GM21515 (cell line): ENCODE data around the gene RMND1.
"Not testable (repeated sequence)": the region's sequence is repeated elsewhere in the genome, so short reads cannot be mapped to it uniquely, and the experiment has no call there.

ENCODE experiments used
- ATAC-seq: cut with Tn5 transposase; IDR thresholded peaks from one replicate; pipeline ENCODE4 v1.9.1; 2021; ENCODE audit not compliant: unreplicated experiment

RMND1 gene

GRCh38 chr6:151452750-151453427, 963 bp upstream of the RMND1 start:
- ATAC-seq: peak; percentile 0

GRCh38 chr6:151451417-151451949, 443 bp downstream of the RMND1 start:
- no peak for ATAC-seq

GRCh38 chr6:151450928-151451327, 998 bp downstream of the RMND1 start:
- not testable (repeated sequence) for ATAC-seq

DNA sequence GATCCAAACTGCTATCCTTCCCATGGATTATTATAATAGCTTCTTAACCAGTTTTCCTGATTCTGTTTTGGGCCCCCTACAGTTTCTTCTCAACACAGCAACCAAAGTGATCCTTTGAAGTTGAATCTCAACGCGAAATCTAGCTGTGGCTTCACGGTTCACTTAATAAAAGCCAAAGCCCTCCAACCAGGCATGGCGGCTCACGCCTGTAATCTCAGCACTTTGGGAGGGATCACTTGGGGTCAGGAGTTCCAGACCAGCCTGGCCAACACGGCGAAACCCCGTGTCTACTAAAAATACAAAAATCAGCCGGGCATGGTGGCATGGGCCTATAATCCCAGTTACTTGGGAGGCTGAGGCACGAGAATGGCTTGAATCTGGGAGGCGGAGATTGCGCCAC, 3.3 kb downstream of the RMND1 start:
- ATAC-seq: no peak

DNA sequence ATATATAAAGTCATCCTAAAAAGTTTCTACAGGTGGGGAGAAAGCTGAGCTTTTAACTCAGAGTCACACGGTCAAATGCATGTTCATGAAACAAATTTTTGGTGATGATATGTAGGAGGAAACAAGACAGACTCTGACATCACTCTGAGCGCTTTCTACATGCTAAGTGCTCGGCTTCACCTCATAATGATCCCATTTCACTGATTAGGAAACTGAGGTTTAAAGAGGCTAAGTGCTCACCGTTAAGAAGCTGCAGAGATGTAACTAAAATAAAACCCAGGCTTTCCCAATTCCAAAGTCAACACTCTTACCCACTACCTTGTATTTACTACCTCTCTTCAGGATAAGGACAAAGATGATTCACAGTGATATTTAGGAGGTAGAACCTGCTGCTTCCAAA, 4.7 kb downstream of the RMND1 start:
- ATAC-seq: no peak

GRCh38 chr6:151445482-151445881, 6.4 kb downstream of the RMND1 start:
- ATAC-seq: no peak

DNA sequence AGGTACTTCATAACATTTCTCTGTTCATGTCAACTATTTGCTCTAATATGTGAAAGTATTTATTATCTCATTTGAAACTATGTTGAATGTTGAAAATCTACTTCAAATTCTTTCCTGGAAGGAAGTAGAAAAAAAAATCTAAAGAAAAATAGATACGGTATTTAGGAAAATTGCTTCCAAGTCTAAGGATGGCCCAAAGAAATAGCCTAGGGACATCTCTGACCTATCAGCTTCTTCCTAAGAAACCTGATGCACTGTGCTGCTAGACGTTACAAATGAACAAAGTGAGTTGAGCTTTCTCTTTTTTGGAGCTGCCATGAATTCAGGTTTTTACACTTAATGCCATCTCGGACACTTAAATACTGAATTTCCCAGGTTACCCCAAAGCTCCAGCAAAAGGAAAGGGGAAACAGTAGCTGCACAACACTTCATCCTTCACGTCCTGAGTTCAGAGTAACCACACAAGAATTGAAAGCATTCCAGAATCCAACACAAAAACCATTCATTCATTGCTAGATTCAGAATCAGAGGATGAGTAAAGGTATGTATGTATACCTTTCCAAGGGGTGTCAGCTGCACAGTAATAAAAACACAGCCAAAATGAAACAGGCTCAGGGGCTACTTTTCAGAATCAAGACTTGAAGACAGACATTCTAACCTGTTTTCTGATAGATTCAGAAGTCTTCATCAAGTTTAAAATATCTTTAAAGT, 7.9 kb downstream of the RMND1 start:
- no peak for ATAC-seq

DNA sequence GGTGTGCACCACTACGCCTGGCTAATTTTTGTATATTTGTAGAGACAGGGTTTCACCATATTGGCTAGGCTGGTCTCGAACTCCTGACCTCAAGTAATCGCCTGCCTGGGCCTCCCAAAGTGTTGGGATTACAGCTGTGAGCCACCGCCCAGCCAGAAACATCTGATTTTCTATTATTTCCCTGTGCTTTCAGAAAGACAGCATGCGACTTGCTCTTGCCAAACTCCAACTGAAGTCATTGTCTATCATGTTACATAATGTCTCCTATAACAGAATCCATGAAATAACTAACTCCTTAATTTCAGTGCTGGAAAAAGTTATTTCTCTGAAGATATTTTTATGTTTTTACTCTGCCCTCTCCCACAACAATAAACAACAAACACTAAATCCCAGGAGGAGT, 8.5 kb downstream of the RMND1 start:
- ATAC-seq: no peak

DNA sequence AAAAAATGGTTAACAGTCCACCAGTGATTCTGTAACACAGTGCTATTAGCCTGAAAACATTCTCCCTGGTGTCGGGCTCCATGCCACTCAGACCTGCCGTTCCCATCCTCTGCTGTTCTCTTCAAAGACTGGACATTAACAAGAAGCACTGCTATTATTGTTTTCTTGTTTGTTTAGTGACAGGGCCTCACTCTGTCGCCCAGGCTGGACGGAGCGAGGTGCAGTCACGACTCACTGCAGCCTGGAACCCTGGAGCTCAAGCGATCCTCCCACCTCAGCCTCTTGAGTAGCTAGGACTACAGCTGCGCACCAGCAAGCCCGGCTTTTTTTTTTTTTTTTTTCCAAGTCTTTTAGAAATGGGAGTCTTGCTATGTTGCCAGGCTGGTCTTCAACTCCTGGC, 9.6 kb downstream of the RMND1 start:
- ATAC-seq: no peak

DNA sequence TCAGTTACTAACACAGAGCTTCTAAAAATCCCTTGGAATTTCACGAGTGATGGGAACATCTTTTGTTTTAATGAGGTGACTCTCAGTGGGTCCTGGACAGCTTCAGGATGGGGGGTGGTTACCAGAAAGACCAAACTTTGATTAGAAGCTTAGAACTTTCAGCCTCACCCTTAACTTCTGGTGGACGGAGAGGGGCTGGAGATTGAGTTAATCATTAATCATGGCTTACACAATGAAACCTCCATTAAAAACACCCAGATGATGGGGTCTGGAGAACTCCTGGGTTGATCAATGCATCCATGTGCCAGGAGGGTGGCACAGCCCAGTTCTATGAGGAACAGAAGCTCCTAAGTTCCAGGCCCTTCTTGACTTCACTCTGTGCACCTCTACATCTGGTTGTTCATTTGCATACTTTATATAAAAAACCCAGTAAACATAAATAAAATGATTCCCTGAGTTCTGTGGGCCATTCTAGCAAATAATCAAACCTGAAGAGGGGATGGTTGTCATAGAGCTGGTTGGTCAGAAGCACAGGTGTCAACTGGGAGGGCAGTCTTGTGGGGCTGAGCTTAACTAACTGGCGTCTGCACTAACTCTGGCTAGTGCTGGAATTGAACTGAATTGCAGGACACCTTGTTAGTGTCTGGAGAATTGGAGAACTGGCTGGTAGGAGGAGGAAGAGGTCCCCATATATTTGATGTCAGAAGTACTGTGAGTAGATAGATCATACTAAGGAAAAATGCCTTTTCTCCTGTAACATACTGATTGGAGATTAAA, 10.3 kb downstream of the RMND1 start:
- ATAC-seq: no peak

DNA sequence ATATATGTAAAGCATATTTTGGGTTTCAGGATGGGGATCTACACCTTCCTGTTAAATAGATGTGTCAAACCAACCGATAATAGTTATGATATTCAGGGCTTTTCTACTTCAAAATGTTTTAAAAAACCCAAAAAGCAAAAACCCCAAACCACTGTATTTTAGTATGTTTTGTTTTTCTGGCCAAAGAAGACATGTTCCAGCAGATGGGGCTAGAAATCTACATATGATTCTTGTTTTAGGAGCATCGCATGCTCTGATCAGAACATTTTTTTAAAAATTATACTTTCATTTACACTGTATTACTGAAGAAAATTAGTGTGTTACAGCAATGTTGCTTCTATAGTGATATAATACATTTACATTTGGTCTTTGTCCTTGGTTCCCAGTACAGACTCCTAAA, 11.0 kb downstream of the RMND1 start:
- peak; percentile 51 for ATAC-seq

DNA sequence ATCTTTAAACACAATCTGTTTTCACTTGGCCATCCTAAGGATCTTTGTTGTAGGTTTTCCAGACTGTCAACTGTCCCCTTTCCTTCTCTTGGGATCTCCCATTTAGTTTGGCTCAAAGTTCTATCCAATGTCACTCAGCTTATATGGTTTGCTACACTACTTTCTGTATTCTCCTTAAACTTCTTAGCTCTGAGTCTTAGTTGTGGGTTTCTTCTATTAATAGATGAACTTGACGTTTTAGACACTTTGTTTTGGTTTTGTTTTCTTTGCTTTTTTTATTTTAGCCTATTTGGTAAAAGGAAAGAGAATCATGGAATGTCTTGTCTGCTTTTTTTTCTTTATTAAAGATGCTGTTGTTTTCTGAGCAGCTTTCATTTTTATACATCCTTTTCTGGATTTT, 11.4 kb downstream of the RMND1 start:
- ATAC-seq: peak; percentile 65

DNA sequence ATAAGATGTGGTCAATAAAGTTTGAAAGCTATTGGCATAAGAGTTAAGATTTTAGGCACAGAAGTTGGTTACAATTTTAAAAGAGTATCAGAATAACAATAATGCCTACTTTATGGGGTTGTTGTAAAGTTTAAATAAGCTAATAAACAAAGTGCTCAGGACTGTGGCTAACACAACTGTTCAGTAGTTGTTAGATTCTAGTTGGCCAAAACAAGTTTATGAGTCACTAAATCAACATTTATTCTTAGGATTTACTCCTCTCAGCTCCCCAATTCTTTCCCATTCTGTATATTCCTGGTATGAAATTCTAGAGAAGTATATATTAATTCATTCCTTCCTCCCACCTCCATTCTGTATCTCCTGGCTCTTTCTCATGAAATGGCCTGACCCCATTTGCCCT, 14.5 kb downstream of the RMND1 start:
- ATAC-seq: no peak

- ATAC-seq: no peak
Observed at GRCh38 chr6:151436802-151437201, 15.1 kb downstream of the RMND1 start.

DNA sequence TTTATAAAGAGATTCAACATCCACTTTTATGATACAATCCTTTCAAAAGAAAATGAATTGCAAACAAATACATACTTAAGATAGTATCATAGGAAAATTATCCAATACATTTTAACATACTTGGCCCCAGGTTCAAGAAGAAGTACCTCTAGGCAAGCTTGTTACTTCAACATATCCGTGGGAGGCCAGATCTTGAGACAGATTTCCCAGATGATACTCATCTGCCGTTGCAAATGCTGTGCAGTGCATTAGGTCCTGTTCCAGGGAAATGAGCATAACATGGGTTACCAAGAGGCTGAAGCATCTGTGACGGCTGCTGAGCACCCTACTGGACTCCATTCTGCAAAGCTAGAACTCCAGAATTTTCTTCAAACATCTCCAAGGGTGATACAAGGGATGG, 15.6 kb downstream of the RMND1 start:
- ATAC-seq: no peak

GRCh38 chr6:151434369-151434768, 17.6 kb downstream of the RMND1 start:
- ATAC-seq: no peak

DNA sequence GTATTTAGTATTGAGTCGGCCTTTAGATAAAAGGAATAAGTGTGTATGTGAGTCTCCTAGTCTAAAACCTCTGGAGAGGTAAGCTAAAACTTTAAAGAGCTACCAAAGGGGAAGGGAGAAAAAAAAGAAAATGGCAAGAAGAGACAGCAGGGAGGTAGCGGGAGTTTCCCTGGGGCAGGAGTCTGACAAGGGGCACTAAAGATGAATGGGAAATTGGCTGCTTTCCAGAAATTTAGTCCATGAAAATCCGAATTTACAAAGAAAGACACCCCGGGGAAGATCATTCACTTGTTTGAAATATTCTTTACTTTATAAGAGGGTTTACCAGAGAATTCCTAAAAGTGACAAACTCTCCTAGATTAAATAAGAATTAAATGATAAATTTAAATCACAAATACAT, 19.3 kb downstream of the RMND1 start:
- no peak for ATAC-seq

DNA sequence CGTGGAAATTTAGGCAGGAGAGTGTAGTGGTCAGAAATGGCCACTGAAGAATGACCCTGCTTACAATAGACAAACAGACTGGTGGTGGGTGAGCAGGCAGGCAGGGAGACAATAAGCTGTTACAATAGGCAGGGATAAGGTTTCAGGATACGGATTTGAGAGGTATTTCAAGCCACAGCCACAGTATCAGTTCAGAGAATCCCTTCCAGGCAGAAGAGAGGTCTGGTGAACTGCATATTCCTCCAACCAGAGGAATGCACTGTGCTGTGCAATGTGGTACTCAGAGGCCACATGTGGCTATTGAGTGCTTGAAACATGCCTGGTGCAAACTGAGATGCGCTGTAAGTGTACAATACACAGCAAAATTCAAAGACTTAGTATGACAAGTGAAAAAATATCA, 20.6 kb downstream of the RMND1 start:
- no peak for ATAC-seq

DNA sequence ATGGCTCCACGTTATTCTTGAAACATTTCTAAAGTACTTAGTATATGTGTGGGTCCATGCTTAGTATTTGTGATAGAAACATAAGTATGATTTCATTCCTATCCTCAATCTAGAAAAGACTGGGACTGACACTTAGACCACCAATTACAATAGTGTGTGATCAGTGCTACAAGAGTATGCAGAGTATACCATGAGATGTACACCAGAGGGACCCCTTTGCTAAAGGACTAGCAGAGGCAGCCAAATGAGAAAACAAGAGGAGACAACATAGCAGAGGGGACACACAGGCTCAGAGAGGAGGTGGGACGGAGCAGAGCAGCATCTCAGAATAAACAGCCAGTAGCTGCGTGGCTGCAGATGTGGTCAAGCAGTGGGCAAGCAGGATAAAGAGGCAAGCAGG, 21.0 kb downstream of the RMND1 start:
- no peak for ATAC-seq

- ATAC-seq: no peak
Observed at GRCh38 chr6:151428093-151428735, 23.7 kb downstream of the RMND1 start.

DNA sequence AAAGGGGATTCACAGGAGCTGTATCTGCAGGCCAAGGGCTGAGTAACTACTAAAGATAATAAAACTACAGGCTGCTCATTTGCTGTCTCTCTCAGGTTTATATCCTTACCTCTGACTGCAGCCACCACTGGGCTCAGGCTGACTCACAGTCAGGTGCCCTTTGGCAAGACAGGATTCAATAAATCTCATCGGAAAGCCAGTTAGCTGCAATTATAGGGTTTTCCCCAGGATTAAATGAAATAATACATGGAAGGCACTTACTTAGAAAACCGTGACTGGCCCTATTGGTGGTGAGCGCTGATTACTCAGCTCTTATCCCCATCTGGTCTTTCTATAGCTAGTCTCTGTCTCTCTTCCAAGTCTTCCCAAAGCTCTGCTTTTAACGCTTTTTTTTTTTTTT, 26.4 kb downstream of the RMND1 start:
- ATAC-seq: no peak
